K562 (cell line): ENCODE measurements around the gene TMEM185B. TPM values are rescaled to one million over a fixed set of nuclear protein-coding genes. Genes with fewer than 3 reads are reported as not detected.

ENCODE experiments used
- EP400 ChIP-seq: fragments of 450-650 bp; IDR thresholded peaks from 2 replicates; pipeline ENCODE4 v1.6.1; 2017; ENCODE audit warnings: antibody characterized with exemption, mild to moderate bottlenecking, moderate library complexity
- ETV1 ChIP-seq: fragments of 450-650 bp; conservative IDR thresholded peaks from 2 replicates; pipeline ENCODE4 v1.6.1; 2016; ENCODE audit warnings: missing genetic modification characterization, control low read depth, low read depth, missing compliant biosample characterization
- NUFIP1 ChIP-seq: fragments of 450-650 bp; IDR thresholded peaks from 2 replicates; pipeline ENCODE4 v1.6.1; 2018; ENCODE audit not compliant: partially characterized antibody
- PHF20 ChIP-seq: fragments of 450-650 bp; IDR thresholded peaks from 2 replicates; pipeline ENCODE4 v1.6.1; 2018; ENCODE audit not compliant: partially characterized antibody
- POLR2AphosphoS2 ChIP-seq: IDR thresholded peaks from 2 replicates; pipeline ENCODE4 v1.6.1; 2012; ENCODE audit warnings: low read length, improper control_type of control experiment
- TEAD4 ChIP-seq, 2 experiments: sonication (generic) in 1 of 2; formaldehyde crosslinking in 1 of 2; IDR thresholded peaks; 2 replicates each; pipeline versions ENCODE4 v1.6.1 to v1.8.0; 2012 to 2022; ENCODE audit warnings: borderline replicate concordance in 1 of 2, inconsistent platforms in 1 of 2, low read length in 1 of 2, mild to moderate bottlenecking in 1 of 2, missing genetic modification reagents in 1 of 2
- TSC22D4 ChIP-seq: fragments of 450-650 bp; IDR thresholded peaks from 2 replicates; pipeline ENCODE4 v1.6.1; 2016; ENCODE audit warnings: missing genetic modification characterization, missing biosample characterization, control low read depth
- WHSC1 ChIP-seq: IDR thresholded peaks from one replicate; pipeline ENCODE4 v1.6.1; 2012; ENCODE audit warnings: low read length, control low read depth, inconsistent platforms
- ZNF316 ChIP-seq: fragments of 450-650 bp; IDR thresholded peaks from 2 replicates; pipeline ENCODE4 v1.6.1; 2016
- ZNF780A ChIP-seq: fragments of 250-450 bp; sonication (Bioruptor Pico); IDR thresholded peaks from 2 replicates; pipeline ENCODE4 v1.5.0; 2021; ENCODE audit warnings: mild to moderate bottlenecking
- polyA plus RNA-seq, 8 experiments: library from polyadenylated mRNA; depleted of rRNA in 4 of 8; stranded (reverse) in 5 of 8; unstranded in 3 of 8; fragments of >200 nt; fragmentation: Nextera tagmentation in 2 of 8; fragmentation: Illumina TruSeq in 1 of 8; extraction: Ambion mirVana in 2 of 8; extraction: Trizol in 1 of 8; gene quantifications; 2 replicates each; pipeline versions ENCODE4 v1.2.1 to v1.2.3, GENCODE V29; 2011 to 2014; ENCODE audit warnings: inconsistent platforms in 1 of 8, missing spikeins in 1 of 8
- total RNA-seq, 7 experiments: library from RNA; depleted of rRNA in 6 of 7; stranded (reverse); fragments of >200 nt in 6 of 7; fragmentation: Illumina TruSeq in 2 of 7; extraction: Trizol in 2 of 7; gene quantifications; 2 replicates each; pipeline versions ENCODE4 v1.2.1 to v1.2.3, GENCODE V29; 2011 to 2021; ENCODE audit warnings: low replicate concordance in 1 of 7
- TF ChIP-seq, protein P1 (sequence below): IDR thresholded peaks from 2 replicates; pipeline ENCODE4 v1.6.1; 2016; ENCODE audit warnings: missing genetic modification characterization, missing compliant biosample characterization
- TF ChIP-seq, protein P2 (sequence below): fragments of 450-650 bp; IDR thresholded peaks from 2 replicates; pipeline ENCODE4 v1.6.1; 2016; ENCODE audit warnings: mild to moderate bottlenecking, moderate library complexity
- TF ChIP-seq, protein P3 (sequence below), 3 experiments: IDR thresholded peaks in 2 of 3; conservative IDR thresholded peaks in 1 of 3; 2 replicates each; pipeline ENCODE4 v1.5.1; 2011 to 2012; ENCODE audit warnings: low read length in 3 of 3, mild to moderate bottlenecking in 3 of 3, control low read depth in 2 of 3, improper control_type of control experiment in 1 of 3, inconsistent platforms in 1 of 3, low read depth in 1 of 3, mixed read lengths in 1 of 3, moderate library complexity in 1 of 3; ENCODE audit not compliant: insufficient read depth in 2 of 3

The TMEM185B gene
- total and polyA plus RNA-seq, 9 of the 15 experiments (the other 6 are each of a cell fraction or from before 2014, with no cell fraction given): 2.9 to 28.2 (median 11.5) TPM

DNA sequence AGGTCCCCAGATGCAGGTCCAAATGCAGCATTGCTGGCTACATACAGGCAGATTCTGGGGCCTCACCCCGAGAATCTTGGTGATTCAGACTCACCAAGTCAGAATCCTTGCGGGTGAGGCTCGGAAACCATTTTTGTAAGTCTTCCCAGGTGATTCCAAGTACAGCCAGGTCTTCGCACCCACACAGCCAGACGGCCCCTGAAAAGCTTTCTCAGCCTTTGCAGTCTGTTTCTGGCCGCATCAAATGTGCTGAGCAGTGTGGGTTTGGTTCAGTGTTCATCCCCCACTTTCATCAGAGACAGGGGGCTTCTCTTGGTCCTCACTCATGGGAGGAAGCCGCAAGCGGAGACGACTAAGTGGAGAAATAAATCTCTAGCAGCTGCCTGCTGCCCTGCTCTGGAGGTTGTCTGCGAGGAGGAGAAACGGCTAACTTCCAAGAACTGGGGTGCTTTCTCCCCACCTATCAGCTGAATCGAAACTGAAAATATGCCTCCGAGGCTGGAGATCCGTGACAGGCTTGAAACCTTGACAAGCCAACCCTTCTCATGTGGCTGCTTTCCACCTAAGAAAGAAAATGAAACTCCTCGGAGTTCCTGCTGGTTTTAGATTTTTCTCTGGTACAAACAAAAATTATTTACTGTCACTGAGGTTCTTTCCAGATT is 8.9 kb upstream of the TMEM185B start (continued):
- TF ChIP-seq, protein P1, sequence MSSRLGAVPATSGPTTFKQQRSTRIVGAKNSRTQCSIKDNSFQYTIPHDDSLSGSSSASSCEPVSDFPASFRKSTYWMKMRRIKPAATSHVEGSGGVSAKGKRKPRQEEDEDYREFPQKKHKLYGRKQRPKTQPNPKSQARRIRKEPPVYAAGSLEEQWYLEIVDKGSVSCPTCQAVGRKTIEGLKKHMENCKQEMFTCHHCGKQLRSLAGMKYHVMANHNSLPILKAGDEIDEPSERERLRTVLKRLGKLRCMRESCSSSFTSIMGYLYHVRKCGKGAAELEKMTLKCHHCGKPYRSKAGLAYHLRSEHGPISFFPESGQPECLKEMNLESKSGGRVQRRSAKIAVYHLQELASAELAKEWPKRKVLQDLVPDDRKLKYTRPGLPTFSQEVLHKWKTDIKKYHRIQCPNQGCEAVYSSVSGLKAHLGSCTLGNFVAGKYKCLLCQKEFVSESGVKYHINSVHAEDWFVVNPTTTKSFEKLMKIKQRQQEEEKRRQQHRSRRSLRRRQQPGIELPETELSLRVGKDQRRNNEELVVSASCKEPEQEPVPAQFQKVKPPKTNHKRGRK (tag): no peak
- TF ChIP-seq ZNF780A (CRISPR knock-in tag) (no peak), WHSC1 (no peak), ETV1 (tag) (0 out of 2 replicates have a peak, but pooled peaks have one; percentile 7), EP400 (peak; percentile 13; the same call in 1 of the 2 replicates), ZNF316 (peak; percentile 46; the same call in 1 of the 2 replicates), TSC22D4 (tag) (no peak), TEAD4 (IDR thresholded peaks at IDR 0.05; ENCODE audit: low read length) (no peak), TEAD4 (CRISPR knock-in tag; IDR thresholded peaks at IDR 0.05; ENCODE audit: borderline replicate concordance) (no peak), PHF20 (no peak), POLR2AphosphoS2 (no peak), NUFIP1 (no peak)
- TF ChIP-seq, protein P2, sequence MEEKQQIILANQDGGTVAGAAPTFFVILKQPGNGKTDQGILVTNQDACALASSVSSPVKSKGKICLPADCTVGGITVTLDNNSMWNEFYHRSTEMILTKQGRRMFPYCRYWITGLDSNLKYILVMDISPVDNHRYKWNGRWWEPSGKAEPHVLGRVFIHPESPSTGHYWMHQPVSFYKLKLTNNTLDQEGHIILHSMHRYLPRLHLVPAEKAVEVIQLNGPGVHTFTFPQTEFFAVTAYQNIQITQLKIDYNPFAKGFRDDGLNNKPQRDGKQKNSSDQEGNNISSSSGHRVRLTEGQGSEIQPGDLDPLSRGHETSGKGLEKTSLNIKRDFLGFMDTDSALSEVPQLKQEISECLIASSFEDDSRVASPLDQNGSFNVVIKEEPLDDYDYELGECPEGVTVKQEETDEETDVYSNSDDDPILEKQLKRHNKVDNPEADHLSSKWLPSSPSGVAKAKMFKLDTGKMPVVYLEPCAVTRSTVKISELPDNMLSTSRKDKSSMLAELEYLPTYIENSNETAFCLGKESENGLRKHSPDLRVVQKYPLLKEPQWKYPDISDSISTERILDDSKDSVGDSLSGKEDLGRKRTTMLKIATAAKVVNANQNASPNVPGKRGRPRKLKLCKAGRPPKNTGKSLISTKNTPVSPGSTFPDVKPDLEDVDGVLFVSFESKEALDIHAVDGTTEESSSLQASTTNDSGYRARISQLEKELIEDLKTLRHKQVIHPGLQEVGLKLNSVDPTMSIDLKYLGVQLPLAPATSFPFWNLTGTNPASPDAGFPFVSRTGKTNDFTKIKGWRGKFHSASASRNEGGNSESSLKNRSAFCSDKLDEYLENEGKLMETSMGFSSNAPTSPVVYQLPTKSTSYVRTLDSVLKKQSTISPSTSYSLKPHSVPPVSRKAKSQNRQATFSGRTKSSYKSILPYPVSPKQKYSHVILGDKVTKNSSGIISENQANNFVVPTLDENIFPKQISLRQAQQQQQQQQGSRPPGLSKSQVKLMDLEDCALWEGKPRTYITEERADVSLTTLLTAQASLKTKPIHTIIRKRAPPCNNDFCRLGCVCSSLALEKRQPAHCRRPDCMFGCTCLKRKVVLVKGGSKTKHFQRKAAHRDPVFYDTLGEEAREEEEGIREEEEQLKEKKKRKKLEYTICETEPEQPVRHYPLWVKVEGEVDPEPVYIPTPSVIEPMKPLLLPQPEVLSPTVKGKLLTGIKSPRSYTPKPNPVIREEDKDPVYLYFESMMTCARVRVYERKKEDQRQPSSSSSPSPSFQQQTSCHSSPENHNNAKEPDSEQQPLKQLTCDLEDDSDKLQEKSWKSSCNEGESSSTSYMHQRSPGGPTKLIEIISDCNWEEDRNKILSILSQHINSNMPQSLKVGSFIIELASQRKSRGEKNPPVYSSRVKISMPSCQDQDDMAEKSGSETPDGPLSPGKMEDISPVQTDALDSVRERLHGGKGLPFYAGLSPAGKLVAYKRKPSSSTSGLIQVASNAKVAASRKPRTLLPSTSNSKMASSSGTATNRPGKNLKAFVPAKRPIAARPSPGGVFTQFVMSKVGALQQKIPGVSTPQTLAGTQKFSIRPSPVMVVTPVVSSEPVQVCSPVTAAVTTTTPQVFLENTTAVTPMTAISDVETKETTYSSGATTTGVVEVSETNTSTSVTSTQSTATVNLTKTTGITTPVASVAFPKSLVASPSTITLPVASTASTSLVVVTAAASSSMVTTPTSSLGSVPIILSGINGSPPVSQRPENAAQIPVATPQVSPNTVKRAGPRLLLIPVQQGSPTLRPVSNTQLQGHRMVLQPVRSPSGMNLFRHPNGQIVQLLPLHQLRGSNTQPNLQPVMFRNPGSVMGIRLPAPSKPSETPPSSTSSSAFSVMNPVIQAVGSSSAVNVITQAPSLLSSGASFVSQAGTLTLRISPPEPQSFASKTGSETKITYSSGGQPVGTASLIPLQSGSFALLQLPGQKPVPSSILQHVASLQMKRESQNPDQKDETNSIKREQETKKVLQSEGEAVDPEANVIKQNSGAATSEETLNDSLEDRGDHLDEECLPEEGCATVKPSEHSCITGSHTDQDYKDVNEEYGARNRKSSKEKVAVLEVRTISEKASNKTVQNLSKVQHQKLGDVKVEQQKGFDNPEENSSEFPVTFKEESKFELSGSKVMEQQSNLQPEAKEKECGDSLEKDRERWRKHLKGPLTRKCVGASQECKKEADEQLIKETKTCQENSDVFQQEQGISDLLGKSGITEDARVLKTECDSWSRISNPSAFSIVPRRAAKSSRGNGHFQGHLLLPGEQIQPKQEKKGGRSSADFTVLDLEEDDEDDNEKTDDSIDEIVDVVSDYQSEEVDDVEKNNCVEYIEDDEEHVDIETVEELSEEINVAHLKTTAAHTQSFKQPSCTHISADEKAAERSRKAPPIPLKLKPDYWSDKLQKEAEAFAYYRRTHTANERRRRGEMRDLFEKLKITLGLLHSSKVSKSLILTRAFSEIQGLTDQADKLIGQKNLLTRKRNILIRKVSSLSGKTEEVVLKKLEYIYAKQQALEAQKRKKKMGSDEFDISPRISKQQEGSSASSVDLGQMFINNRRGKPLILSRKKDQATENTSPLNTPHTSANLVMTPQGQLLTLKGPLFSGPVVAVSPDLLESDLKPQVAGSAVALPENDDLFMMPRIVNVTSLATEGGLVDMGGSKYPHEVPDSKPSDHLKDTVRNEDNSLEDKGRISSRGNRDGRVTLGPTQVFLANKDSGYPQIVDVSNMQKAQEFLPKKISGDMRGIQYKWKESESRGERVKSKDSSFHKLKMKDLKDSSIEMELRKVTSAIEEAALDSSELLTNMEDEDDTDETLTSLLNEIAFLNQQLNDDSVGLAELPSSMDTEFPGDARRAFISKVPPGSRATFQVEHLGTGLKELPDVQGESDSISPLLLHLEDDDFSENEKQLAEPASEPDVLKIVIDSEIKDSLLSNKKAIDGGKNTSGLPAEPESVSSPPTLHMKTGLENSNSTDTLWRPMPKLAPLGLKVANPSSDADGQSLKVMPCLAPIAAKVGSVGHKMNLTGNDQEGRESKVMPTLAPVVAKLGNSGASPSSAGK: peak; percentile 44; the same call in 1 of the 2 replicates
- TF ChIP-seq, protein P3, sequence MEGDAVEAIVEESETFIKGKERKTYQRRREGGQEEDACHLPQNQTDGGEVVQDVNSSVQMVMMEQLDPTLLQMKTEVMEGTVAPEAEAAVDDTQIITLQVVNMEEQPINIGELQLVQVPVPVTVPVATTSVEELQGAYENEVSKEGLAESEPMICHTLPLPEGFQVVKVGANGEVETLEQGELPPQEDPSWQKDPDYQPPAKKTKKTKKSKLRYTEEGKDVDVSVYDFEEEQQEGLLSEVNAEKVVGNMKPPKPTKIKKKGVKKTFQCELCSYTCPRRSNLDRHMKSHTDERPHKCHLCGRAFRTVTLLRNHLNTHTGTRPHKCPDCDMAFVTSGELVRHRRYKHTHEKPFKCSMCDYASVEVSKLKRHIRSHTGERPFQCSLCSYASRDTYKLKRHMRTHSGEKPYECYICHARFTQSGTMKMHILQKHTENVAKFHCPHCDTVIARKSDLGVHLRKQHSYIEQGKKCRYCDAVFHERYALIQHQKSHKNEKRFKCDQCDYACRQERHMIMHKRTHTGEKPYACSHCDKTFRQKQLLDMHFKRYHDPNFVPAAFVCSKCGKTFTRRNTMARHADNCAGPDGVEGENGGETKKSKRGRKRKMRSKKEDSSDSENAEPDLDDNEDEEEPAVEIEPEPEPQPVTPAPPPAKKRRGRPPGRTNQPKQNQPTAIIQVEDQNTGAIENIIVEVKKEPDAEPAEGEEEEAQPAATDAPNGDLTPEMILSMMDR (IDR thresholded peaks at IDR 0.05 in 2 of 3, conservative IDR thresholded peaks at IDR 0.05 in 1 of 3; ENCODE audit: insufficient read depth in 2 of 3, low read depth in 1 of 3, low read length in 3 of 3): no peak
